GM21576 (cell line): ENCODE results near the gene SLC19A2.
A peak's percentile ranks its signal among the peaks of the same experiment; 100 is the strongest.
"Not testable (repeated sequence)": the region's sequence is repeated elsewhere in the genome, so short reads cannot be mapped to it uniquely, and the experiment has no call there.

Source experiments
- ATAC-seq: cut with Tn5 transposase; IDR thresholded peaks from one replicate; pipeline ENCODE4 v1.9.1; 2021; ENCODE audit warnings: mild to moderate bottlenecking, moderate library complexity; ENCODE audit not compliant: unreplicated experiment

SLC19A2 gene

DNA sequence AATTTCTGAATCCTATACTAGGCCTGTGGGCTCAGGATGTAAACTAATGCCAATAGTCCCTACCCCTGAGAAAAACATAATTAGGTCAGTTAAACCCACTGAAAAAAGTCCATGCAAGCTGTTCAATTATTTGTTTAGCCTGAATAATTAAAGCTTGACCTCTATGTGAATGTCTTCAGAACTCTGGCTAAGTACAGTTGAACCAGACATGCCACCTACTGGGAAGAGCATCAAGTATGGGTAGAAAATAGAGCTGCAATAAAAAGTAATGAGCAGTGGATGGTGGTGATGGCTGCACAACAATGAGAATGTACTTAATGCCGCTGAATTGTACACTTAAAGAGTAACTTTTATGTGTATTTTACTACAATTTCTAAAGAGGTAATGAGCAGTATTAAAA, 23.6 kb upstream of the SLC19A2 start:
- ATAC-seq: no peak

DNA sequence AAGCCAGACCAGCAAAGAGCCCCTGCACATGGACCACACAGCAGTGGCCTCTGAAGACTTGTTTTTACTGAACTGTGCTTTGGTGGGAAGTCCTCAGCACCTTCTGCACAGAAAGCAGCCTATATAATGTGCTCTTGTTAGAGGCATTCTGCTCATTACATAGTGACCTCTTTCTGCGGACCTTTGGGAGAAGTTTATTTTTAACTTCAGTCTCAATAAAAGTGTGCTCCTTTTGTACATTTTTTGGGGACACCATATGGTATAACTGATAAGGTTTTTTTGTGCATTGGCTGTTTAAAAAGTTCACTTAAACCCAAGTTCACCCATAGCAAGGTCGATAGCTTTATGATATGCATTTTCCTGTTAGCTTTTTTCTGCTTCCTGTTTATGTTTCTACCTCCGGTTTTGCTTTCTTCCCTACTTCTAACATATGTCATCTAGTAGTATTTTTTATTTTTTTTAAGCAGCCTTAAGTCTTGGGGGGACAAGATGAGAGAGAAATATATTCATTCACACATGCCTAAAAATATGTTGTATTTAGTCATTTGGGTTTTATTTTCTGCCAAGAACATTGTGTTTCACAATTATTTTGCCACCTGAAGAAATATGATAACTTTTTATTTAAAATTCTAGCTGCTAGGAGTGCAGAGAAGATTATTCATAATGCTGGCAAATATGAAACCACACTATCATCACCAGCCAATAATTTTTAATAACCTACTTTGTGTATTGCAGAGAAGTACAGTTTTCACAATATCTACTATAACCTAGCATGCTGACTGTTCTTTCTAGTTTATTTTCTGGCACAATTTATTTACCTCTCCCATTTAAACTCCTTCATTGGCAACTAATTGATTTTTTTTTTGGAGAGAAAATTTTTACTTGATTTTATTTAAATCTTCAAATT, 22.9 kb upstream of the SLC19A2 start:
- no peak for ATAC-seq

DNA sequence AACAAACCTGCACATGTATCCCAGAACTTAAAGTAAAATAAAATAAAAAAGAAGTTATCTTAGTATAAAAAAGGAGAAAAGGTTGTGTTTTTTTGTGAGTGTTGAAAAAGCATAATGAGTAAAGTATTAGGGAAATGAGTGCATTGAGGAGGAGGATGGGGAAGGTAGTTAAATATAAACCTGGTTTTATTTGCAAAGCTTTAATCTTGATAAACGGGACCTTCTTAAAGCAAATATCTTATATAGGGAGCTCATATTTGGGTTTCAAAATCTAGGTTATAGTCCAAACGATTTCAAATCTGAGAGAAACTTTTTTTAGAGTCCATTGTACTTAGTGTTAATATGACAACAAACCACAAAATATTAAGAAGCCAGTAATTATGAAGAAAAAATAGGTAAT, 21.7 kb upstream of the SLC19A2 start:
- ATAC-seq: no peak

DNA sequence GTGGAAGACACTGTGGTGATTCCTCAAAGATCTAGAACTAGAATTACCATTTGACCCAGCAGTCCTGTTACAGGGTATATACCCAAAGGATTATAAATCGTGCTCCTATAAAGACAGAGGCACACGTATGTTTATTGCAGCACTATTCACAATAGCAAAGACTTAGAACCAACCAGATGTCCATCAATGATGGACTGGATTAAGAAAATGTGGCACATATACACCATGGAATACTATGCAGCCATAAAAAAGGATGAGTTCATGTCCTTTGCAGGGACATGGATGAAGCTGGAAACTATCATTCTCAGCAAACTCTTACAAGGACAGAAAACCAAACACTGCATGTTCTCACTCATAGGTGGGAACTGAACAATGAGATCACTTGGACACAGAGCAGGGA, 17.9 kb upstream of the SLC19A2 start:
- ATAC-seq: not testable (repeated sequence)

GRCh38 chr1:169499807-169500206, 14.1 kb upstream of the SLC19A2 start:
- no peak for ATAC-seq

DNA sequence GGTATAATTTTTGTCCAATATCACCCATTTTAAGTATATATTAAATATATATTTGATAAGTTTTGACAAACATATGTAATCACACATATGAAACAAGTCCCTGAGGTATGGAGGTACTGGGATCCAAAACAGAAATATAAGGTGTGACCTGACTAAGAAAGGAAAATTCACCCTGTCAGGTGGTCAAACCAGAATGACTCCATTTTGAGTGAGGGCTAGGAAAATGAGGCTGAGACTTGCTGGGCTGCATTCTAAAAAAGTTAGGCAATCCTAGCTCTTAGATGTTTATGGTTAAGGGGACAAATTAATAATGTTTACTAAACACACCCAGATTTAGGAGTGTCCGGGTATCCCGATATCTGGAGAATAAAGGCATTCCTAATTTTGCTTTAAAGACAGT, 11.6 kb upstream of the SLC19A2 start:
- no peak for ATAC-seq

DNA sequence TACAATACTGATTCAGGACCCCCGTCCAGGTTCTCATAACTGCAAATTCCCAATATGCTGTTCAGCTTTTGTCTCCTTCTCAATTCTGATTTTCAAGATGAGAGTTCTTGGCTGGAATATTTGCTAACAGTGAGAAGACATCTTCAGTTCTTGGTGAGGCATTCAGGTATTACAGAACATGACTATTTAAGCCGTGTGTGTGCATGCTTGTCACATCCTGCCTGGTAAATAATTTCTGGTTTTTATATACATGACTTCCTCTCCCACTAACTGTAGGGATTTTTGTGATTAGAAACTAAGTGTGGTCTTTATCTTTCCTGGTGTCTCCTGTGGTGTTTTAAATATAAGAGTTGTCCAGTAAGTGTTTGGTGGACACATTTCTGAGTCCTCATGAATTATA, 10.2 kb upstream of the SLC19A2 start:
- no peak for ATAC-seq

DNA sequence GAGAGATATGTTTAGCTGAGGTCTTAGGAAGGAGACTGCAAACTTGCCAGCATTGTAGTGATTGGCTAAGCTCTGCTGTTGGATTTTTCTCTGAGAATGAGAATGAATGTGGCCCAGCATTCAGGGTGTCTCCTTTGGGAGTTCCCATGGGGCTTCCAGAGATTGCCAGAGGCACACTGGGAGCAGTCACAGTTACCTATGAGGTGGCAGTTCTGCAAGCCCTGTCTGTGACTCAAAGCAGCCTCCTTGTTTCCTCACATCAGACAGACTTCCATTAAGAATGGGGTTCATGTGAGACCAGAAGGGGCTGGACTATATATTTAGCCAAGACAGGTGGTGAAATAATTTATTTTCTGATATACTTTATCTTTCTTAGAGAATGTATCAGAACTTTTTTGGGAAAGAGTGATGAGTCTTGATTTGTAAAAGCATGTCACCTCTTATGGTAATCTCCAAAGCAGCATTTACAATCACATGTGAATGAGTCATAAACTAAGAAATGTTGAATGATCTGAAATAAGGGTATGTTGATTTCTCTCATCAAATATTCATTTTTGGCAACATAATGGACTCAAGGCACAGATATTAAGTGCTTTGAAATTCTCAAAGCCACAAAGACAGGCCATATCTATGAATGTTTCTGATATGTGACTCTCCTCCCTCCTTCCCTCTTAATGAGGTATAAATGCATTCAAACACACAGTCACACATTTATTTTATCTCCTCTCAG, 9.5 kb upstream of the SLC19A2 start:
- ATAC-seq: no peak

DNA sequence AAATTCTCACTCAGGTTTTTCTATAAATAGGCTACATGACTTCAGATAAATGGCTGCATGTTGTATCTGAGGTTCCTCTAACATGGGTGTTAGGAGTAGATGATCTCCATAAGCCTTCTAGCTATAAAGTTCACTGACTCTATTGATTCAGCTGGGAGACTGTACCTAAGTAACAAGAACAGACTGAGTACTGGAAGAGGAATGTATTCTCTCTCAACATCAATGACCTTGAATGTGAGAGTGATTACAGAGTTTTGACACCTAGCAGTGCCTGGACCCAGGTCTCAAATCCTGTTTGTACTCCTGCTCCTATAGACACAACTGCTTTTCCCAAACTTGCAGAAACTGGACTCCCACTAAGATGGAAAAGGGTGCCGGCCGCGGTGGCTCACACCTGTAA, 8.6 kb upstream of the SLC19A2 start:
- ATAC-seq: no peak

GRCh38 chr1:169493251-169493650, 7.5 kb upstream of the SLC19A2 start:
- no peak for ATAC-seq

- no peak for ATAC-seq
Observed at GRCh38 chr1:169491845-169492281, 6.1 kb upstream of the SLC19A2 start.

DNA sequence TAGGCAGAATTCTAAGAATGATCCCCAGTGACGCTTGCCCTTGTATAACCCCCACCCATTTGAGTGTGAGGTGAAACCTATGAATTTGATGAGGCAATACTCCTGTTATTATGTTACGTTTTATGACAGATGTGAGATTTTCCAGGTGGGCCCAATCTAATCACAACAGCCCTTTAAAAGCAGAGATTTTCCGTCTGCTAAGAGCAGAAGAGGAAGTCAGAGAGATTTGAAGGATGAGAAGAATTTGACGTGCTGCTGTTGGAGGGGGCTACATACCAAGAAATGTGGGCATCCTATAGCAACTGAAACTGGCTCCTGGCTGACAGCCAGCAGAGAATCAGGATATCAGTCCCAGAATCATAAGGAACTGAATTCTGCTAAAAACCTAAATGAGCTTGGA, 2.4 kb upstream of the SLC19A2 start:
- no peak for ATAC-seq

DNA sequence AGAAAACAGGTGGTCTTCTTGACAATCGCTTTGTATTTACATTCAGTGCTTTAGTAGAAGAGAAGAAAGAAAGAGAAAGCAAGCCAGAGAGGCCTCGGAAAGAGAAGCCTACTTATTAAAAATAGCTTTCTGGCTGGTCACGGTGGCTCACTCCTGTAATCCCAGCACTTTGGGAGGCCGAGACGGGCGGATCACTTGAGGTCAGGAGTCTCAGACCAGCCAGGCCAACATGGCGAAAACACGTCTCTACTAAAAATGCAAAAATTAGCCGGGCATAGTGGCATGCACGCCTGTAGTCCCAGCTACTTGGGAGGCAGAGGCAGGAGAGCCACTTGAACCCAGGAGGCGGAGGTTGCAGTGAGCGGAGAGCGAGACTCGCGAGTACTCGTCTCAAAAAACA, 1.8 kb upstream of the SLC19A2 start:
- ATAC-seq: no peak

GRCh38 chr1:169487133-169487532, 1.4 kb upstream of the SLC19A2 start:
- no peak for ATAC-seq

GRCh38 chr1:169486281-169487051, 722 bp upstream of the SLC19A2 start:
- ATAC-seq: no peak

DNA sequence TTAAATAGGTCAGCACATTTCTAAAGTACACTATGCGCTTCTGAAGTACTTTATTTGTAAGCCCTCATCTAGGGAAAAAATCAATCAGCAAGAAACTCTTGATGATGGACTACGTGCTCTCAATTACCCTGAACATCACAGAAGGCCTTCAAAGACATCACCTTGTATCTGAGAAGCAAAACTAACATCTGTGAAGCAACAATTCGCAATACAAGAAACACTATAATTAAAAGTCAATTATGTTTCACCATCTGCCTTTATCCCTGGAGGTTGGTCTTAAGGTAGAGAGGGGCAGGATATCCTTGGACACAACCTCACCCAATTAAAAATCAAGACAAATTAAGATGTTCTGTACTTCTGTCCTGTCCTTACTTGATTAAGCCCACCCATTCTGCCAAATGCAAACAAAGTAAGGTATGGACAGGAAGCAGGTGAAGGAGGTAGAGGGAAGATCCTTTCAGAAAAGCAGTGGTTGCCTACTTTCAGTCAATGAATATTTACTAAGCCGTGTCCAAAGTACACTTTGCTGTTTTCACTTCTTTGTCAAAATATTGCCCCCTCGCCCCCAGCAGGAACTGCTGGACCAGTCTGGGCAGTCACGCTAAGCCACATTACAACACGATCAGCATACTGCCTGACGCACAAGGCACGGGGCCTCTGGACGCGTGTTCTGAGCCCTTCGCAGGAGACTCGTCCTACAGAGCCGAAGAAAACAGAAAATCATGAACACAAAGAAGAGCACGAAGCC, 887 bp downstream of the SLC19A2 start:
- ATAC-seq: peak; percentile 18

DNA sequence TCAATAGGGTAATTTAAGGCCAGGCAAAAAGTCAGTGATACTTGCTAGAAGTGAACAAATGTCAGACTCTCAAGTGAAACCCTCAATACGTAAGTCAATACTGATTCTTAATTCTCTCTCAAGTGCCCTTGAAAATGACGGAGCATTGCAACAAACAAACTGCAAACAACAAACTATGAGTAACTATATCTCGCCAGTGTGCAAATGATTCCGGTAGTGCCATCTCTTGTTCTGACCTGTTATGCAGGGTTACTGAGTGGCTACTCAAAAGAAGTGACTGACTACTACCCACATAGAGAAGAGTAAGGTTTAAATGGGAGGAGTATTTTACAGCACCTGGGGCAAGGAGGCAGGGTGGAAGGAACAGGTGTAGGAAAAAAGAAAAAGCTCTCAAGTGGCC, 1.6 kb downstream of the SLC19A2 start:
- no peak for ATAC-seq

DNA sequence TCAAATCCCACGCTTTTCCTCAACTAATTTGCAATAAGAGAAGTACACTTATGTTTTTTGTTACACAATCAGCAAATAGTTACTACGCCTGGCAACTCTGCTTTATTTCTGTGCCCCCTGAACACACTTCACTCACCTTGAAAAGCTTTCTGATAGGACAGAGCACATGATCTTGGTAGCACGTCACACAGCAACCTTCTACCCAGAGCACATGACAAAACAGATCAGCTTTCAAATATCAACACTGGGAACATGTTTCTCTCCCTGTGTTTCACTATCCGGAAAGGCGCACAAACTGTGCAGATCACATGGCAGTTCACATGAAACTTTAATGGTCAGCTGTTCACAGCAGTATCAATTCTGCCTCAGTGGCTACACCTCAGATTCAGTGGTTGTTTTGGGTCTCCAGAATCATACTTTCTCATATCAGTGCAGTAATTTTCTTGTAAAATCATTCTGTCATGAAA, 2.2 kb downstream of the SLC19A2 start:
- no peak for ATAC-seq

GRCh38 chr1:169479363-169480066, 6.2 kb downstream of the SLC19A2 start:
- no peak for ATAC-seq

- ATAC-seq: no peak
Observed at GRCh38 chr1:169478094-169478672, 7.6 kb downstream of the SLC19A2 start.
